Hepatocyte (in vitro differentiated cells): Measurements from ENCODE around the gene CASTOR2.
"Not testable (repeated sequence)": the region's sequence is repeated elsewhere in the genome, so short reads cannot be mapped to it uniquely, and the experiment has no call there.

Experiments
- CTCF ChIP-seq: fragments of 200-600 bp; sonication (generic); IDR thresholded peaks from 2 replicates; pipeline ENCODE4 v1.5.1; 2016; ENCODE audit warnings: antibody characterized with exemption, mild to moderate bottlenecking; ENCODE audit not compliant: poor library complexity
- EZH2phosphoT487 ChIP-seq: fragments of 200-600 bp; sonication (generic); IDR thresholded peaks from one replicate; pipeline ENCODE4 v1.6.1; 2018; ENCODE audit warnings: antibody characterized with exemption, mild to moderate bottlenecking, low read depth, moderate library complexity; ENCODE audit not compliant: unreplicated experiment, severe bottlenecking

GRCh38 chr7:74931563-74932328, 32.8 kb upstream of the CASTOR2 start:
- not testable (repeated sequence) for TF ChIP-seq CTCF, EZH2phosphoT487
